K562 (cell line): ENCODE measurements around the gene SPATA6. TPM values are rescaled to one million over a fixed set of nuclear protein-coding genes. Genes with fewer than 3 reads are reported as not detected.

Source experiments
- CREB1 ChIP-seq, 2 experiments: sonication (generic) in 1 of 2; formaldehyde crosslinking in 1 of 2; IDR thresholded peaks; 2 replicates each; pipeline versions ENCODE4 v1.6.1 to v1.8.0; 2012 to 2022; ENCODE audit warnings: inconsistent platforms in 1 of 2, mild to moderate bottlenecking in 1 of 2, missing genetic modification reagents in 1 of 2, moderate library complexity in 1 of 2
- CXXC5 ChIP-seq: fragments of 250-450 bp; sonication (Bioruptor Pico); IDR thresholded peaks from 2 replicates; pipeline ENCODE4 v1.8.0; 2022; ENCODE audit warnings: inconsistent platforms, mild to moderate bottlenecking, moderate library complexity
- DPF2 ChIP-seq: fragments of 450-650 bp; IDR thresholded peaks from 2 replicates; pipeline ENCODE4 v1.6.1; 2016
- EP300 ChIP-seq: IDR thresholded peaks from 2 replicates; pipeline ENCODE4 v1.6.1; 2012; ENCODE audit warnings: low read length, improper control_type of control experiment
- ETS2 ChIP-seq: IDR thresholded peaks from 2 replicates; pipeline ENCODE4 v1.6.1; 2016; ENCODE audit warnings: borderline replicate concordance, missing genetic modification characterization, mild to moderate bottlenecking, moderate library complexity, missing compliant biosample characterization; ENCODE audit not compliant: poor library complexity, severe bottlenecking
- GABPA ChIP-seq: fragments of 200-800 bp; sonication (Bioruptor generic); conservative IDR thresholded peaks from 2 replicates; pipeline ENCODE4 v1.6.1; 2016; ENCODE audit warnings: low read depth, missing genetic modification characterization, missing compliant biosample characterization
- KAT7 ChIP-seq: sonication (generic); formaldehyde crosslinking; IDR thresholded peaks from 2 replicates; pipeline ENCODE4 v1.8.0; 2022; ENCODE audit warnings: missing genetic modification reagents, mild to moderate bottlenecking, borderline replicate concordance
- NFE2 ChIP-seq: IDR thresholded peaks from 2 replicates; pipeline ENCODE4 v1.6.1; 2014; ENCODE audit warnings: antibody characterized with exemption, low read depth
- OTX1 ChIP-seq: fragments of 450-650 bp; formaldehyde crosslinking; IDR thresholded peaks from 2 replicates; pipeline ENCODE4 v1.4.0; 2022; ENCODE audit warnings: mild to moderate bottlenecking
- POLR2AphosphoS5 ChIP-seq: IDR thresholded peaks from 2 replicates; pipeline ENCODE4 v1.6.1; 2011; ENCODE audit warnings: mild to moderate bottlenecking, low read depth, low read length, moderate library complexity; ENCODE audit not compliant: control insufficient read depth, insufficient read depth
- POLR2B ChIP-seq: fragments of 450-650 bp; IDR thresholded peaks from 2 replicates; pipeline ENCODE4 v1.6.1; 2018; ENCODE audit warnings: low read depth; ENCODE audit not compliant: partially characterized antibody
- RBM34 ChIP-seq: fragments of 200-400 bp; formaldehyde crosslinking; IDR thresholded peaks from 2 replicates; pipeline ENCODE4 v1.6.1; 2018; ENCODE audit warnings: low read length, borderline replicate concordance; ENCODE audit not compliant: insufficient read depth
- SMARCE1 ChIP-seq: fragments of 450-650 bp; IDR thresholded peaks from 2 replicates; pipeline ENCODE4 v1.7.1; 2016; ENCODE audit warnings: mild to moderate bottlenecking
- TCF7 ChIP-seq: sonication (generic); IDR thresholded peaks from 2 replicates; pipeline ENCODE4 v1.6.1; 2016; ENCODE audit warnings: antibody characterized with exemption, borderline replicate concordance
- TEAD2 ChIP-seq: fragments of 450-650 bp; IDR thresholded peaks from 2 replicates; pipeline ENCODE4 v1.6.1; 2016; ENCODE audit warnings: missing genetic modification characterization, control low read depth, missing compliant biosample characterization
- polyA plus RNA-seq, 8 experiments: library from polyadenylated mRNA; depleted of rRNA in 4 of 8; stranded (reverse) in 5 of 8; unstranded in 3 of 8; fragments of >200 nt; fragmentation: Nextera tagmentation in 2 of 8; fragmentation: Illumina TruSeq in 1 of 8; extraction: Ambion mirVana in 2 of 8; extraction: Trizol in 1 of 8; gene quantifications; 2 replicates each; pipeline versions ENCODE4 v1.2.1 to v1.2.3, GENCODE V29; 2011 to 2014; ENCODE audit warnings: inconsistent platforms in 1 of 8, missing spikeins in 1 of 8
- total RNA-seq, 7 experiments: library from RNA; depleted of rRNA in 6 of 7; stranded (reverse); fragments of >200 nt in 6 of 7; fragmentation: Illumina TruSeq in 2 of 7; extraction: Trizol in 2 of 7; gene quantifications; 2 replicates each; pipeline versions ENCODE4 v1.2.1 to v1.2.3, GENCODE V29; 2011 to 2021; ENCODE audit warnings: low replicate concordance in 1 of 7
- TF ChIP-seq, protein P1 (sequence below): fragments of 200-800 bp; sonication (Bioruptor generic); IDR thresholded peaks from 2 replicates; pipeline ENCODE4 v1.6.1; 2017; ENCODE audit warnings: missing genetic modification characterization, missing compliant biosample characterization
- TF ChIP-seq, protein P2 (sequence below), 2 experiments: fragments of 450-650 bp in 1 of 2; sonication (generic) in 1 of 2; formaldehyde crosslinking in 1 of 2; IDR thresholded peaks; 2 replicates each; pipeline versions ENCODE4 v1.7.1 to v1.9.0; 2016 to 2022; ENCODE audit warnings: inconsistent platforms in 1 of 2, mild to moderate bottlenecking in 1 of 2, missing genetic modification reagents in 1 of 2

SPATA6 gene
- total and polyA plus RNA-seq, 9 of the 15 experiments (the other 6 are each of a cell fraction or from before 2014, with no cell fraction given), result 0.01 to 0.91 (median 0.18) TPM

DNA sequence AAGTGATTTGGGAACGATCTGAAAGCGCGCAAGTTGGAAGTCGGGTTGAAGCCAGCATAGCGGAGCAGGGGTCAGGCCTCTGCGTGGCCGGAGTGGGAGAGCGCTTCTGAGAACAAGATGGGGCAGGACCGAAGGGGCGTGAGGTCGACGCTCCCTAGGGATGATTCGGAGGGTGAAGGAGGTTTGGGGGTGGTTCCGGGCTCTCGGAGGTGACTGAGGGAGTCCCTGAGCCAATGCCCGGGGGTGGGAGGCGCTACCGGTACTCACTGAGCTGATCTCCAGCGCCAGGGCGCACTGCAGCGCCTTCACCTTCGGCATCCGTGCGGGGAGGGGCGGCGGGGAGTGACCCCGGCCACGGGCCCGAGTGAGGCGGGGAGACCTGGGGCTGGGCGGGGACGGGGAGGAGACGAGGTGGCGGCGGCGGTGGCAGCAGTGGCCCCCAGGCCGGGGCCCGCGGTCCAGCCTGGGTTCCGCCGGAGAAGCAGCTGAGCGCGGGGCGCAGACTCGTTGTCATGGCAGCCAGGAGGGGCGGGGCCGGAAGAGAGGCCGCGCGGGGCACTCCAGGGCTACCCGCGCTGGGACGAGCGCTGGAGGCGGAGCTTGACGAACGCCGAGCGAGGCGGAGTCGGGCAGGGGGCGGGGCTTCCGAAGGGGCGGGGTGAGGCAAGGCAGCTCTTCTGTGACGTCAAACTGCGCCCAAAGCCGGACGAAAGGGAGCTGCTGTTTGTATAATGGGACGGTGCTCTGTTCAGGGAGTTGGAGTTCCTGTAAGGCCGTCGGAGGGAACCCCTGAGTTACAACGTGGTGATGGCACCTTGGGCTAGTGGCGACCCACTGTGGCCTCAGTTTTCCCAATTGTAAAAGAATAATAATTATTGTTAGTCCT lies at the start of gene SPATA6 (continued):
- no peak for TF ChIP-seq RBM34
- TF ChIP-seq GABPA (tag), result peak; percentile 74
- no peak for TF ChIP-seq SMARCE1
- TF ChIP-seq TEAD2 (tag), result no peak
- no peak for TF ChIP-seq NFE2
- peak; percentile 78 for TF ChIP-seq POLR2AphosphoS5
- TF ChIP-seq, protein P1, sequence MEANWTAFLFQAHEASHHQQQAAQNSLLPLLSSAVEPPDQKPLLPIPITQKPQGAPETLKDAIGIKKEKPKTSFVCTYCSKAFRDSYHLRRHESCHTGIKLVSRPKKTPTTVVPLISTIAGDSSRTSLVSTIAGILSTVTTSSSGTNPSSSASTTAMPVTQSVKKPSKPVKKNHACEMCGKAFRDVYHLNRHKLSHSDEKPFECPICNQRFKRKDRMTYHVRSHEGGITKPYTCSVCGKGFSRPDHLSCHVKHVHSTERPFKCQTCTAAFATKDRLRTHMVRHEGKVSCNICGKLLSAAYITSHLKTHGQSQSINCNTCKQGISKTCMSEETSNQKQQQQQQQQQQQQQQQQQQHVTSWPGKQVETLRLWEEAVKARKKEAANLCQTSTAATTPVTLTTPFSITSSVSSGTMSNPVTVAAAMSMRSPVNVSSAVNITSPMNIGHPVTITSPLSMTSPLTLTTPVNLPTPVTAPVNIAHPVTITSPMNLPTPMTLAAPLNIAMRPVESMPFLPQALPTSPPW (CRISPR knock-in tag), result peak; percentile 81
- TF ChIP-seq EP300, result no peak
- TF ChIP-seq DPF2, result no peak
- 0 out of 2 replicates have a peak, but pooled peaks have one; percentile 29 for TF ChIP-seq CXXC5 (CRISPR knock-in tag)
- no peak for TF ChIP-seq ETS2 (tag)
- TF ChIP-seq, protein P2, sequence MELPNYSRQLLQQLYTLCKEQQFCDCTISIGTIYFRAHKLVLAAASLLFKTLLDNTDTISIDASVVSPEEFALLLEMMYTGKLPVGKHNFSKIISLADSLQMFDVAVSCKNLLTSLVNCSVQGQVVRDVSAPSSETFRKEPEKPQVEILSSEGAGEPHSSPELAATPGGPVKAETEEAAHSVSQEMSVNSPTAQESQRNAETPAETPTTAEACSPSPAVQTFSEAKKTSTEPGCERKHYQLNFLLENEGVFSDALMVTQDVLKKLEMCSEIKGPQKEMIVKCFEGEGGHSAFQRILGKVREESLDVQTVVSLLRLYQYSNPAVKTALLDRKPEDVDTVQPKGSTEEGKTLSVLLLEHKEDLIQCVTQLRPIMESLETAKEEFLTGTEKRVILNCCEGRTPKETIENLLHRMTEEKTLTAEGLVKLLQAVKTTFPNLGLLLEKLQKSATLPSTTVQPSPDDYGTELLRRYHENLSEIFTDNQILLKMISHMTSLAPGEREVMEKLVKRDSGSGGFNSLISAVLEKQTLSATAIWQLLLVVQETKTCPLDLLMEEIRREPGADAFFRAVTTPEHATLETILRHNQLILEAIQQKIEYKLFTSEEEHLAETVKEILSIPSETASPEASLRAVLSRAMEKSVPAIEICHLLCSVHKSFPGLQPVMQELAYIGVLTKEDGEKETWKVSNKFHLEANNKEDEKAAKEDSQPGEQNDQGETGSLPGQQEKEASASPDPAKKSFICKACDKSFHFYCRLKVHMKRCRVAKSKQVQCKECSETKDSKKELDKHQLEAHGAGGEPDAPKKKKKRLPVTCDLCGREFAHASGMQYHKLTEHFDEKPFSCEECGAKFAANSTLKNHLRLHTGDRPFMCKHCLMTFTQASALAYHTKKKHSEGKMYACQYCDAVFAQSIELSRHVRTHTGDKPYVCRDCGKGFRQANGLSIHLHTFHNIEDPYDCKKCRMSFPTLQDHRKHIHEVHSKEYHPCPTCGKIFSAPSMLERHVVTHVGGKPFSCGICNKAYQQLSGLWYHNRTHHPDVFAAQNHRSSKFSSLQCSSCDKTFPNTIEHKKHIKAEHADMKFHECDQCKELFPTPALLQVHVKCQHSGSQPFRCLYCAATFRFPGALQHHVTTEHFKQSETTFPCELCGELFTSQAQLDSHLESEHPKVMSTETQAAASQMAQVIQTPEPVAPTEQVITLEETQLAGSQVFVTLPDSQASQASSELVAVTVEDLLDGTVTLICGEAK (IDR thresholded peaks at IDR 0.05), result no peak
- TF ChIP-seq, protein P2 (CRISPR knock-in tag; IDR thresholded peaks at IDR 0.05), result no peak
- TF ChIP-seq OTX1 (CRISPR knock-in tag), result no peak
- no peak for TF ChIP-seq KAT7
- TF ChIP-seq TCF7, result no peak
- peak; percentile 81 for TF ChIP-seq CREB1 (IDR thresholded peaks at IDR 0.05)
- peak; percentile 41; the same call in 1 of the 2 replicates for TF ChIP-seq CREB1 (CRISPR knock-in tag; IDR thresholded peaks at IDR 0.05)
- TF ChIP-seq POLR2B, result peak; percentile 59
